ENCODE data around the gene EPB41L1.

EPB41L1 gene

GRCh38 chr20:36235892-36236785 is 81.6 kb downstream of the EPB41L1 start, which contains the start of gene AAR2:
AAR2 (plus strand) TSS chr20:36236478; CDS start chr20:36239869, 3,391 bp downstream.
- Histone ChIP-seq H2AK5ac (ENCODE audit: low read length) (no peak within 1 kb of the TSS), H4K8ac (ENCODE audit: low read depth, low read length) (peak within 1 kb of the TSS; percentile 81), H2BK15ac (replicated peaks; ENCODE audit: low read depth) (no peak within 1 kb of the TSS), H3K79me2 (ENCODE audit: control insufficient read depth, insufficient read depth, low read length) (peaks cover 32% of the 10 kb centered on the region), H3K18ac (ENCODE audit: low read length) (no peak within 1 kb of the TSS), H3K4me2 (ENCODE audit: low read length) (peak within 1 kb of the TSS; percentile 65), H3K9ac (ENCODE audit: low read length) (peak within 1 kb of the TSS; percentile 68), H3K56ac (ENCODE audit: low read length) (peak within 1 kb of the TSS; percentile 86), H3K27ac (ENCODE audit: low read depth, low read length) (no peak within 1 kb of the TSS), H3K27me3 (ENCODE audit: insufficient read depth, low read length, poor library complexity) (no peaks in the 10 kb centered on the region), H3K4me3 (ENCODE audit: low read length) (peak within 1 kb of the TSS; percentile 68), H2BK5ac (ENCODE audit: low read length) (no peak within 1 kb of the TSS), H3K79me1 (ENCODE audit: low read length) (peaks cover 14% of the 10 kb centered on the region), H4K5ac (ENCODE audit: low read length) (peak within 1 kb of the TSS; percentile 82), H3K4me1 (ENCODE audit: control insufficient read depth, low read depth, low read length) (peaks cover 3% of the 10 kb centered on the region), H3K4ac (ENCODE audit: low read depth, low read length) (peak within 1 kb of the TSS; percentile 73), H3K36me3 (ENCODE audit: control insufficient read depth, insufficient read depth, low read length) (peaks cover 5% of the 10 kb centered on the region), H3K23ac (ENCODE audit: low read length) (no peak within 1 kb of the TSS), H2BK120ac (ENCODE audit: low read depth, low read length) (no peak within 1 kb of the TSS)
- no CpG with 5 or more reads among the region's 44 CpGs for WGBS (ENCODE audit: extremely low coverage, insufficient coverage, low lambda C conversion rate)
- peak; percentile 83 for DNase-seq

- WGBS (ENCODE audit: extremely low coverage, insufficient coverage, low lambda C conversion rate) = no CpG with 5 or more reads among the region's 6 CpGs
- Histone ChIP-seq H3K56ac (ENCODE audit: low read length) (peak overlapping the region; percentile 86), H2AK5ac (ENCODE audit: low read length) (no peak overlapping the region), H3K27ac (ENCODE audit: low read depth, low read length) (no peak overlapping the region), H2BK5ac (ENCODE audit: low read length) (no peak overlapping the region), H3K4me3 (ENCODE audit: low read length) (peak overlapping the region; percentile 68), H3K79me1 (ENCODE audit: low read length) (peaks cover 14% of the 10 kb centered on the region), H2BK120ac (ENCODE audit: low read depth, low read length) (no peak overlapping the region), H3K4me2 (ENCODE audit: low read length) (peak overlapping the region; percentile 65), H3K23ac (ENCODE audit: low read length) (no peak overlapping the region), H3K4ac (ENCODE audit: low read depth, low read length) (peak overlapping the region; percentile 73), H2BK15ac (replicated peaks; ENCODE audit: low read depth) (no peak overlapping the region), H4K8ac (ENCODE audit: low read depth, low read length) (peak overlapping the region; percentile 81), H3K27me3 (ENCODE audit: insufficient read depth, low read length, poor library complexity) (no peaks in the 10 kb centered on the region), H3K9ac (ENCODE audit: low read length) (peak overlapping the region; percentile 68), H3K79me2 (ENCODE audit: control insufficient read depth, insufficient read depth, low read length) (peaks cover 32% of the 10 kb centered on the region), H3K18ac (ENCODE audit: low read length) (no peak overlapping the region), H3K4me1 (ENCODE audit: control insufficient read depth, low read depth, low read length) (peaks cover 3% of the 10 kb centered on the region), H4K5ac (ENCODE audit: low read length) (peak overlapping the region; percentile 3), H3K36me3 (ENCODE audit: control insufficient read depth, insufficient read depth, low read length) (peaks cover 6% of the 10 kb centered on the region)
- DNase-seq = no peak
Observed at GRCh38 chr20:36236786-36237121, 82.2 kb downstream of the EPB41L1 start.

- H2AK5ac ChIP-seq (ENCODE audit: low read length) = no peak overlapping the region
- H3K23ac ChIP-seq (ENCODE audit: low read length) = no peak overlapping the region
- no peak overlapping the region for H3K18ac ChIP-seq (ENCODE audit: low read length)
- H3K9ac ChIP-seq (ENCODE audit: low read length) = peak overlapping the region; percentile 68
- no peak overlapping the region for H3K4ac ChIP-seq (ENCODE audit: low read depth, low read length)
- H2BK15ac ChIP-seq (replicated peaks; ENCODE audit: low read depth) = no peak overlapping the region
- peak overlapping the region; percentile 65 for H3K4me2 ChIP-seq (ENCODE audit: low read length)
- H3K27me3 ChIP-seq (ENCODE audit: insufficient read depth, low read length, poor library complexity) = no peaks in the 10 kb centered on the region
- peaks cover 6% of the 10 kb centered on the region for H3K36me3 ChIP-seq (ENCODE audit: control insufficient read depth, insufficient read depth, low read length)
- H3K4me3 ChIP-seq (ENCODE audit: low read length) = peak overlapping the region; percentile 68
- H3K27ac ChIP-seq (ENCODE audit: low read depth, low read length) = no peak overlapping the region
- no peak overlapping the region for H4K5ac ChIP-seq (ENCODE audit: low read length)
- H2BK120ac ChIP-seq (ENCODE audit: low read depth, low read length) = no peak overlapping the region
- H3K79me2 ChIP-seq (ENCODE audit: control insufficient read depth, insufficient read depth, low read length) = peaks cover 32% of the 10 kb centered on the region
- H2BK5ac ChIP-seq (ENCODE audit: low read length) = no peak overlapping the region
- H3K79me1 ChIP-seq (ENCODE audit: low read length) = peaks cover 14% of the 10 kb centered on the region
- H3K56ac ChIP-seq (ENCODE audit: low read length) = peak overlapping the region; percentile 86
- no peak for DNase-seq
- WGBS (ENCODE audit: extremely low coverage, insufficient coverage, low lambda C conversion rate) = no CpG with 5 or more reads among the region's 5 CpGs
- peaks cover 3% of the 10 kb centered on the region for H3K4me1 ChIP-seq (ENCODE audit: control insufficient read depth, low read depth, low read length)
- H4K8ac ChIP-seq (ENCODE audit: low read depth, low read length) = no peak overlapping the region
Observed at GRCh38 chr20:36237477-36237876, 82.9 kb downstream of the EPB41L1 start.

- H2BK5ac ChIP-seq (ENCODE audit: low read length) = no peak overlapping the region
- H2BK120ac ChIP-seq (ENCODE audit: low read depth, low read length) = no peak overlapping the region
- no peak overlapping the region for H3K4me2 ChIP-seq (ENCODE audit: low read length)
- WGBS (ENCODE audit: extremely low coverage, insufficient coverage, low lambda C conversion rate) = no CpG with 5 or more reads among the region's 3 CpGs
- no peak overlapping the region for H3K23ac ChIP-seq (ENCODE audit: low read length)
- H2BK15ac ChIP-seq (replicated peaks; ENCODE audit: low read depth) = no peak overlapping the region
- no peak overlapping the region for H3K9ac ChIP-seq (ENCODE audit: low read length)
- no peak overlapping the region for H3K4me3 ChIP-seq (ENCODE audit: low read length)
- H3K18ac ChIP-seq (ENCODE audit: low read length) = no peak overlapping the region
- peaks cover 3% of the 10 kb centered on the region for H3K4me1 ChIP-seq (ENCODE audit: control insufficient read depth, low read depth, low read length)
- H4K5ac ChIP-seq (ENCODE audit: low read length) = no peak overlapping the region
- H3K36me3 ChIP-seq (ENCODE audit: control insufficient read depth, insufficient read depth, low read length) = peaks cover 6% of the 10 kb centered on the region
- no peak overlapping the region for H4K8ac ChIP-seq (ENCODE audit: low read depth, low read length)
- H3K4ac ChIP-seq (ENCODE audit: low read depth, low read length) = no peak overlapping the region
- no peak overlapping the region for H2AK5ac ChIP-seq (ENCODE audit: low read length)
- no peak overlapping the region for H3K27ac ChIP-seq (ENCODE audit: low read depth, low read length)
- peaks cover 14% of the 10 kb centered on the region for H3K79me1 ChIP-seq (ENCODE audit: low read length)
- H3K56ac ChIP-seq (ENCODE audit: low read length) = no peak overlapping the region
- H3K27me3 ChIP-seq (ENCODE audit: insufficient read depth, low read length, poor library complexity) = no peaks in the 10 kb centered on the region
- no peak for DNase-seq
- H3K79me2 ChIP-seq (ENCODE audit: control insufficient read depth, insufficient read depth, low read length) = peaks cover 32% of the 10 kb centered on the region
Observed at GRCh38 chr20:36238153-36238552, 83.6 kb downstream of the EPB41L1 start.

GRCh38 chr20:36238760-36239159 is 84.2 kb downstream of the EPB41L1 start:
- Histone ChIP-seq H3K4me3 (ENCODE audit: low read length) (no peak overlapping the region), H3K27me3 (ENCODE audit: insufficient read depth, low read length, poor library complexity) (no peaks in the 10 kb centered on the region), H3K36me3 (ENCODE audit: control insufficient read depth, insufficient read depth, low read length) (peaks cover 6% of the 10 kb centered on the region), H2BK120ac (ENCODE audit: low read depth, low read length) (no peak overlapping the region), H4K8ac (ENCODE audit: low read depth, low read length) (no peak overlapping the region), H2BK15ac (replicated peaks; ENCODE audit: low read depth) (no peak overlapping the region), H3K18ac (ENCODE audit: low read length) (no peak overlapping the region), H3K27ac (ENCODE audit: low read depth, low read length) (no peak overlapping the region), H4K5ac (ENCODE audit: low read length) (no peak overlapping the region), H3K4ac (ENCODE audit: low read depth, low read length) (no peak overlapping the region), H3K23ac (ENCODE audit: low read length) (no peak overlapping the region), H2AK5ac (ENCODE audit: low read length) (no peak overlapping the region), H3K4me1 (ENCODE audit: control insufficient read depth, low read depth, low read length) (peaks cover 3% of the 10 kb centered on the region), H3K79me1 (ENCODE audit: low read length) (peaks cover 14% of the 10 kb centered on the region), H2BK5ac (ENCODE audit: low read length) (no peak overlapping the region), H3K56ac (ENCODE audit: low read length) (no peak overlapping the region), H3K4me2 (ENCODE audit: low read length) (no peak overlapping the region), H3K9ac (ENCODE audit: low read length) (no peak overlapping the region), H3K79me2 (ENCODE audit: control insufficient read depth, insufficient read depth, low read length) (peaks cover 32% of the 10 kb centered on the region)
- no CpG with 5 or more reads among the region's 3 CpGs for WGBS (ENCODE audit: extremely low coverage, insufficient coverage, low lambda C conversion rate)
- DNase-seq = no peak

Measured in mesendoderm (in vitro differentiated cells).